Heart left ventricle (tissue), 16 donors: Measurements from ENCODE around the gene BMPR1B. TPM values are rescaled to one million over a fixed set of nuclear protein-coding genes. Genes with fewer than 3 reads are reported as not detected.

ENCODE experiments used
- ATAC-seq, 4 donors: fragments of 200-7000 bp; cut with Tn5 transposase; one replicate each; pipeline ENCODE4 v1.9.1; 2020 to 2022; ENCODE audit warnings: moderate library complexity in 4 of 4, mild to moderate bottlenecking in 3 of 4, moderate number of reproducible peaks in 1 of 4
- DNase-seq, 5 donors: peaks; one replicate each; pipeline ENCODE4 v3.0.0-alpha.2; 2020
- H3K27ac ChIP-seq, 12 donors: fragments of 200-600 bp; sonication (generic) in 4 of 12; one replicate each; pipeline versions ENCODE4 v1.5.0 to v1.8.0; 2016 to 2022; ENCODE audit warnings: mild to moderate bottlenecking in 2 of 12
- H3K27me3 ChIP-seq, 9 donors: fragments of 200-600 bp; sonication (generic) in 2 of 9; one replicate each; pipeline versions ENCODE4 v1.5.1 to v1.8.0; 2016 to 2022; ENCODE audit warnings: mild to moderate bottlenecking in 3 of 9
- H3K36me3 ChIP-seq, 9 donors: fragments of 200-600 bp; sonication (generic) in 2 of 9; one replicate each; pipeline versions ENCODE4 v1.5.0 to v1.8.0; 2018 to 2022; ENCODE audit warnings: mild to moderate bottlenecking in 2 of 9
- H3K4me1 ChIP-seq, 12 donors: fragments of 200-600 bp; sonication (generic) in 4 of 12; one replicate each; pipeline versions ENCODE4 v1.5.0 to v1.8.0; 2016 to 2022; ENCODE audit warnings: mild to moderate bottlenecking in 3 of 12
- H3K4me3 ChIP-seq, 12 donors: fragments of 200-600 bp; sonication (generic) in 4 of 12; one replicate each; pipeline versions ENCODE4 v1.5.0 to v1.8.0; 2017 to 2022; ENCODE audit warnings: mild to moderate bottlenecking in 9 of 12, moderate library complexity in 4 of 12
- H3K9me3 ChIP-seq, 12 donors: fragments of 200-600 bp; sonication (generic) in 4 of 12; one replicate each; pipeline versions ENCODE4 v1.5.0 to v1.8.0; 2016 to 2022; ENCODE audit warnings: mild to moderate bottlenecking in 1 of 12
- POLR2A ChIP-seq, 2 donors: fragments of 450-650 bp; IDR thresholded peaks; one replicate each; pipeline ENCODE4 v1.6.1; 2017; ENCODE audit warnings: antibody characterized with exemption in 2 of 2, mild to moderate bottlenecking in 2 of 2, moderate library complexity in 2 of 2
- WGBS, 4 donors: extraction: QIAGEN DNeasy Blood & Tissue Kit in 2 of 4; methylation state at CpG; one replicate each; pipeline versions ENCODE4 v1.1.5 to v1.1.7; 2013 to 2018; 5-methylcytosine and 5-hydroxymethylcytosine counted together
- intact Hi-C, 10 donors: fragments of 100-400 bp; cut with DNase I; formaldehyde crosslinking; loops; one replicate each; pipeline versions ENCODE4 v1.11.1 to v1.14.2; 2022
- polyA plus RNA-seq, 2 donors: library from polyadenylated mRNA; stranded (reverse); fragments of 200-250 nt; gene quantifications; one replicate each; pipeline ENCODE4 v1.2.3, GENCODE V29; 2013
- total RNA-seq, 9 donors: library from RNA; depleted of rRNA in 2 of 9; stranded (reverse); fragments of >200 nt in 2 of 9; fragmentation: NEBNext Ultra II Directional in 3 of 9; extraction: Animal tissue kit (Norgen Biotek cat#: 25700) in 3 of 9; gene quantifications; one replicate each; pipeline versions ENCODE4 v1.1.0 to v1.2.4, GENCODE V29; 2016 to 2023
- TF ChIP-seq, protein P1 (sequence below), 12 donors: fragments of 200-600 bp; sonication (generic) in 4 of 12; IDR thresholded peaks; one replicate each; pipeline versions ENCODE4 v1.5.0 to v1.8.0; 2018 to 2022; ENCODE audit warnings: antibody characterized with exemption in 12 of 12, mild to moderate bottlenecking in 5 of 12
- donor health status: ischemic (EF 13 %, LVEDD 7.1; RV severe dilation, severe dysfunction).
- donor health status: healthy with polysubstance abuse.
- donor health status: DM: no; HTN: yes; CAD: no.
- donor health status: DM: no; HTN: no; CAD: no.
- donor health status: ischemic (EF 25% LVEDD 6.9; RV normal size, moderate dysfunction).
- donor health status: ischemic (EF 25% LVEDD 5.7; RV mildly dilated, moderate dysfunction).
- donor health status: healthy.
- donor health status: DM: yes; HTN: yes; CAD: no.
- donor health status: ischemic (EF 35%, LVEDD 5.7; RV mildly dilated, moderate dysfunction).
- donor health status: nonischemic (EF 11% LVEDD 7.7; RV severe dilation, severe dysfunction).
- donor health status: DM: yes; HTN: yes; CAD: no.
- donor health status: PGD.
- donor health status: ischemic (EF 29% LVEDD 5.4; RV normal size, mild dysfunction).
- donor health status: nonischemic (EF 23%, LVEDD 6.1; RV moderate dilation, normal function).

The BMPR1B gene
- total and polyA plus RNA-seq, 11 donors = 0.29 to 7.6 (median 3.8) TPM

DNA sequence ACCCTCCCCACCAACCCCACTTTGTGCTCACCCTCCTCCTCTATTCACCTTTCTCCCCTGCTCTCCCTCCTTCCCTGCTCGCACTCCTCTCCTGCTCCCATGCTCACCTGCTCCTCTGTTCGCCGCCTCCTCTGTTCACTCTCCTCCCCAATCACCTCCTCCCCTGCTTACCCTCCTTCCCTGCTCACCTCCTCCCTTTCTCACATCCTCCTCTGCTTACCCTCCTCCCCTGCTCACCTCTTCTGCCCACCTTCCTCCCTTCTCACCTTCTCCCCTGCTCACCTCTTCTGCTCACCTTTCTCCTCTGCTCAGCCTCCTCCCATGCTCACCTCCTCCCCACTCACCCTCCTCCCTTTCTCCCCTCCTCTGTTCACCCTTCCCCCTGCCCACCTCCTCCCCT, 433.8 kb downstream of the BMPR1B start:
- no peak for ATAC-seq
- DNase-seq = no peak
- no peak for TF ChIP-seq POLR2A (IDR thresholded peaks at IDR 0.05)

DNA sequence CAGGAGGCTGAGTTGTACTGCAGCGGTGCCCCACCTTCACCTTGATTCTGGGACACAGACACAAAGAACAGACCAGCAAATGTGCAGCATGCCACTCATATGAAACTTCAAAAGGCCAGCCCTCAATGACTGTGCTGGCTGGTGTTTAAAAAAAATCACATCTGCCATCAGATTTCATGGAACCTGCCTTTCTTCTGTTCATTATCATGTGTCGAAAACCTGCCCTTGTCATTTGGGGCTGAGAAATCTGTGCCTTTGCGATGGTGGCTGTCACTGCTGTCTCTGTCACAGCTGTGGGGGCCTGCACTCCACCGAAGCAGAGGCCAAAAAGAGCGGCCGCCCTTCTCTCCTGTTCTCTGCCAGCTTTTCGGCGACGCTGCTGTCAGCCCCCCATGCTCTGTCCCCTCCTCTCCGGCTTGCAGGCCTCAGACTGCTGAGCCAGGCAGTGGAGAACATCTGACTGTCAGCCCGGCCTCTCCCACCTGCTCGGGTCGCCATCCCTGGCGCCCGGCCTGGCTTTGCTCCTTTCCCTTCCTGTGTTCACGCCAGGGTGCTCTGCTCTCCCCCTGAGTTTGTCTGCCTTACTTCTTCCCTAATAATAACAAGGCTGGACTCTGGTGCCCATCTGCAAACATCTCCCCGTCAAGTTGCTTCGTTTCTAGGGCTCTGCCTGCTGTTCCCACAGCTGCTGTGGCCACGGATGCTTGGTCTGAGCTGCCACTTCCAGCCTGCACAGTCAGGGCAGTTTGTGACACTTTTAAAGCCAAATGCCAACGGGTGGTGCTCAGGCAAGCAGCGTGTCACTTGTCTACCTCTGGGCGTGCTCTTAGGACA, 435.9 kb downstream of the BMPR1B start:
- Histone ChIP-seq H3K36me3 (peaks cover 0 to 5% (median 0%) of the 10 kb centered on the region in 9 donors), H3K27me3 (no peaks in the 10 kb centered on the region), H3K4me3 (peak overlapping the region in 1 of 12 donors; percentile 19), H3K9me3 (no peaks in the 10 kb centered on the region), H3K4me1 (peaks cover 0 to 8% (median 0%) of the 10 kb centered on the region in 12 donors), H3K27ac (no peak overlapping the region)
- peak in 2 of 4 donors; percentile 33 to 44 for ATAC-seq
- no peak for DNase-seq
- TF ChIP-seq, protein P1, sequence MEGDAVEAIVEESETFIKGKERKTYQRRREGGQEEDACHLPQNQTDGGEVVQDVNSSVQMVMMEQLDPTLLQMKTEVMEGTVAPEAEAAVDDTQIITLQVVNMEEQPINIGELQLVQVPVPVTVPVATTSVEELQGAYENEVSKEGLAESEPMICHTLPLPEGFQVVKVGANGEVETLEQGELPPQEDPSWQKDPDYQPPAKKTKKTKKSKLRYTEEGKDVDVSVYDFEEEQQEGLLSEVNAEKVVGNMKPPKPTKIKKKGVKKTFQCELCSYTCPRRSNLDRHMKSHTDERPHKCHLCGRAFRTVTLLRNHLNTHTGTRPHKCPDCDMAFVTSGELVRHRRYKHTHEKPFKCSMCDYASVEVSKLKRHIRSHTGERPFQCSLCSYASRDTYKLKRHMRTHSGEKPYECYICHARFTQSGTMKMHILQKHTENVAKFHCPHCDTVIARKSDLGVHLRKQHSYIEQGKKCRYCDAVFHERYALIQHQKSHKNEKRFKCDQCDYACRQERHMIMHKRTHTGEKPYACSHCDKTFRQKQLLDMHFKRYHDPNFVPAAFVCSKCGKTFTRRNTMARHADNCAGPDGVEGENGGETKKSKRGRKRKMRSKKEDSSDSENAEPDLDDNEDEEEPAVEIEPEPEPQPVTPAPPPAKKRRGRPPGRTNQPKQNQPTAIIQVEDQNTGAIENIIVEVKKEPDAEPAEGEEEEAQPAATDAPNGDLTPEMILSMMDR (IDR thresholded peaks at IDR 0.05) = no peak
- no peak for TF ChIP-seq POLR2A (IDR thresholded peaks at IDR 0.05)
- WGBS, 4 donors = 40 to 46% (median 41%) methylated on average over 21 to 22 of the region's 22 CpGs
- intact Hi-C loops = no loop called here

More for the DNA sequence above, 433.8 kb downstream of the BMPR1B start:
- Histone ChIP-seq H3K27ac (no peak overlapping the region), H3K9me3 (no peaks in the 10 kb centered on the region), H3K4me3 (no peak overlapping the region), H3K4me1 (peaks cover 0 to 8% (median 0%) of the 10 kb centered on the region in 12 donors), H3K36me3 (peaks cover 0 to 5% (median 0%) of the 10 kb centered on the region in 9 donors), H3K27me3 (no peaks in the 10 kb centered on the region)
- WGBS, 4 donors = 93 to 99% (median 95%) methylated on average over 3 of the region's 3 CpGs
- intact Hi-C loops = no loop called here

DNA sequence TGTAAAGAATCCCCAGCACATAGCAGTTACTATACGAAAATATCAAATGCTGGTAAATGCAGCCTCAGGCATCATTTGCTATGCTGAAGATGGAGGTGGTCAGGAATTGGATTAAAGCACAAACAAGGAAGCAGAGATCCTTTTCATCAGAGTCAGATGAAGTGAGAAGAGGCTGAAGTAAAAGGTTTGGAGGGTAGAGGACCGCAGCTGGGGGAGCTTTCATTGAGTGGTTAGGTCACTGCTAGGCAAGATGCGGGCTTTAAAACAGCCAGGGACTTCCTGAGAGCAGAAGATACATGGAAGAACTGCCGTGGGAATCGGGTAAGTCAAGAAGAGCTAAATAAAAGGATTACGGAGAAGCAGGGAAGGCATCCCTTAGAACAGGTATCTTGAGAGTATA, 439.6 kb downstream of the BMPR1B start:
- DNase-seq (no peak), ATAC-seq (no peak)
- no peaks in the 10 kb centered on the region for H3K27me3 ChIP-seq
- peaks cover 0 to 8% (median 0%) of the 10 kb centered on the region in 12 donors for H3K4me1 ChIP-seq
- intact Hi-C loops = no loop called here
- TF ChIP-seq, protein P1 (IDR thresholded peaks at IDR 0.05) = no peak
- no peak for TF ChIP-seq POLR2A (IDR thresholded peaks at IDR 0.05)
- H3K9me3 ChIP-seq = no peaks in the 10 kb centered on the region
- no peak overlapping the region for H3K27ac ChIP-seq
- H3K4me3 ChIP-seq = no peak overlapping the region
- peaks cover 0 to 8% (median 0%) of the 10 kb centered on the region in 9 donors for H3K36me3 ChIP-seq
- 74 to 93% (median 77%) methylated on average over 6 of the region's 6 CpGs for whole genome bisulfite sequencing, 4 donors

DNA sequence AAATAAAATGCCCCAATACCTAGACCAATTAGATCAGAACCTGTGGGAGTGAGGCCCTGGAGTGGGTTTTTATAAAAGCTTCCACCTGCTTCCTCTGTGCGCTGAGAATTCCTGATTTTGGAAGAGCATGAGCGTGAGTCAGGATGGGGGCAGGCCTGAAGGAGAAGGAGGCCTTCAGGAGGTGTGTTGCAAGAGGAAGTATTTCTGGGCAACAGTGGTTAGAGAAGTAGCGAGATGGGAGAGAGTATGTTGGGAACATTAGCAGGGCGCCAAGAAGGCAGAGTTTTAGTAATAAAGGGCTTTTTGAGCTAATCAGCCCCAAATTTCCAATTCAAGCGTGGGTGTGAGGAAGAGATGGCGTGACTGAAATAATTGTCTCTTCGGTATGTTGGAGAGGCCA, 441.2 kb downstream of the BMPR1B start:
- Histone ChIP-seq H3K36me3 (peaks cover 0 to 13% (median 0%) of the 10 kb centered on the region in 9 donors), H3K4me3 (no peak overlapping the region), H3K27me3 (no peaks in the 10 kb centered on the region), H3K27ac (no peak overlapping the region), H3K9me3 (no peaks in the 10 kb centered on the region), H3K4me1 (peaks cover 0 to under 1% (median 0%) of the 10 kb centered on the region in 12 donors)
- 84 to 92% (median 91%) methylated on average over 7 of the region's 7 CpGs for WGBS, 4 donors
- TF ChIP-seq, protein P1 (IDR thresholded peaks at IDR 0.05) = no peak
- no peak for TF ChIP-seq POLR2A (IDR thresholded peaks at IDR 0.05)
- intact Hi-C loops = no loop called here
- ATAC-seq (no peak), DNase-seq (no peak)
